GM18520 (cell line): ENCODE results near the gene ADIPOQ.
"Not testable (repeated sequence)": the region's sequence is repeated elsewhere in the genome, so short reads cannot be mapped to it uniquely, and the experiment has no call there.

ENCODE experiments used
- ATAC-seq: cut with Tn5 transposase; IDR thresholded peaks from one replicate; pipeline ENCODE4 v1.9.1; 2021; ENCODE audit not compliant: unreplicated experiment

Gene ADIPOQ

GRCh38 chr3:186901135-186901734 lies 58.7 kb downstream of the ADIPOQ start:
- no peak for ATAC-seq

- no peak for ATAC-seq
These were observed 59.6 kb downstream of the ADIPOQ start for GRCh38 chr3:186902154-186902553.

DNA sequence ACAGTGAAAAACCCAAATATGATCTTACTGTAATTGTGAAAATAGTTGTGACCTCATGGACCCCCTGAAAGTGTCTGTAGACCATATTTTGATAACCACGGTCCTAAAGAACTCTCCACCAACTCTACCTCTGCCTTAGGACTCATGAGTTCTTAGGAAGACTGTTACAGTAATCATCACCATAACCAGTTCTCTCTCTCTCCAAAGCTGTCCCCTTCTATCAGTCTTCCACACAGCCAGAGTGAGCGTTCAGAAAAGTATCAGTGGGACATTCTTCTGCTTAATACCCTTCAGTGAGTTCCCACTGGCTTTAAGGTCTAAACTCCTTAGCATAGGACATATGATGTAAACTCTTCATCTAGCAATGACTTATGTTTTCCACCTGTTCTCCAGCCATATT lies 60.2 kb downstream of the ADIPOQ start:
- ATAC-seq, result no peak

GRCh38 chr3:186903676-186904075 lies 61.2 kb downstream of the ADIPOQ start:
- not testable (repeated sequence) for ATAC-seq

GRCh38 chr3:186907075-186907474 lies 64.6 kb downstream of the ADIPOQ start:
- ATAC-seq, result not testable (repeated sequence)
